H1 (cell line): ENCODE measurements around the gene L3MBTL3. TPM values are rescaled to one million over a fixed set of nuclear protein-coding genes. Genes with fewer than 3 reads are reported as not detected.

Experiments used
- GTF2F1 ChIP-seq: IDR thresholded peaks from 2 replicates; pipeline ENCODE4 v1.6.1; 2012; ENCODE audit warnings: low read depth, low read length, improper control_type of control experiment, borderline replicate concordance
- KDM1A ChIP-seq: fragments of 200-600, 300-600 bp; sonication (generic); IDR thresholded peaks from 2 replicates; pipeline ENCODE4 v1.7.1; 2016; ENCODE audit warnings: mild to moderate bottlenecking, low read length, borderline replicate concordance
- RAD21 ChIP-seq, 2 experiments: IDR thresholded peaks in 1 of 2; conservative IDR thresholded peaks in 1 of 2; 2 replicates each; pipeline ENCODE4 v1.6.1; 2011; ENCODE audit warnings: low read depth in 2 of 2, low read length in 2 of 2, improper control_type of control experiment in 1 of 2, inconsistent platforms in 1 of 2, mild to moderate bottlenecking in 1 of 2, moderate library complexity in 1 of 2
- RBBP5 ChIP-seq: IDR thresholded peaks from 2 replicates; pipeline ENCODE4 v1.7.1; 2012; ENCODE audit warnings: low read depth, mild to moderate bottlenecking, inconsistent platforms, low read length, moderate library complexity, borderline replicate concordance
- TAF1 ChIP-seq: IDR thresholded peaks from 2 replicates; pipeline ENCODE4 v1.6.1; 2011; ENCODE audit warnings: mild to moderate bottlenecking, low read depth, low read length
- polyA plus RNA-seq, 7 experiments: library from polyadenylated mRNA; depleted of rRNA in 3 of 7; stranded (reverse) in 5 of 7; unstranded in 2 of 7; fragments of >200 nt in 5 of 7; fragments of 200-250 nt in 2 of 7; gene quantifications; 1 replicate in 5 of 7; 2 replicates in 1 of 7; 4 replicates in 1 of 7; pipeline versions ENCODE4 v1.2.1 to v1.2.3, GENCODE V29; 2011 to 2013; ENCODE audit warnings: missing spikeins in 2 of 7, mixed read lengths in 2 of 7
- total RNA-seq: library from RNA; stranded (reverse); fragmentation: NEBNext Ultra II Directional; extraction: Animal tissue kit (Norgen Biotek cat#: 25700); gene quantifications from 2 replicates; pipeline ENCODE4 v1.2.1, GENCODE V29; 2021
- TF ChIP-seq, protein P1 (sequence below): fragments of 300-600 bp; sonication (generic); IDR thresholded peaks from 2 replicates; pipeline ENCODE4 v1.7.1; 2012; ENCODE audit warnings: low read length, moderate library complexity, mild to moderate bottlenecking, inconsistent platforms; ENCODE audit not compliant: insufficient replicate concordance

The L3MBTL3 gene
- total and polyA plus RNA-seq, 2 of the 8 experiments (the other 6 are each of a cell fraction or from before 2014, with no cell fraction given): 3.9 to 17.2 TPM

DNA sequence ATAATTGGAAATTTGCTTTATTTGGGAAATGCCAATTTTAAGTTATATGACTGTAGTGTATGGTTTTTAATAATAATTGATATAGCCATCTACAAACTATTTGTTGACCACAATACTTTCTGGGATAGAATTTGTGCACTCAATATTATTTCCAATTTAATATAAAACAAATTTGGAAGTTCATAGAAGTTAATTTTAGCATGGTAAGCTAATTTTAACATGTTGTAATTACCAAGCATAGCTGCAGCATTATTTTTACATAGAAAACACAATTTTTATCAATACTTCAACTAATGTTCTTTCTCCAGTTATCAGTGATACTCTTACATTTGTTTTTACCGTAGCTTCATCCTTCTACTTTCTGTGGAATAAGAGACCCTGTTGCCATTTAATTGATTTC, 100.8 kb downstream of the L3MBTL3 start (continued):
- TF ChIP-seq, protein P1, sequence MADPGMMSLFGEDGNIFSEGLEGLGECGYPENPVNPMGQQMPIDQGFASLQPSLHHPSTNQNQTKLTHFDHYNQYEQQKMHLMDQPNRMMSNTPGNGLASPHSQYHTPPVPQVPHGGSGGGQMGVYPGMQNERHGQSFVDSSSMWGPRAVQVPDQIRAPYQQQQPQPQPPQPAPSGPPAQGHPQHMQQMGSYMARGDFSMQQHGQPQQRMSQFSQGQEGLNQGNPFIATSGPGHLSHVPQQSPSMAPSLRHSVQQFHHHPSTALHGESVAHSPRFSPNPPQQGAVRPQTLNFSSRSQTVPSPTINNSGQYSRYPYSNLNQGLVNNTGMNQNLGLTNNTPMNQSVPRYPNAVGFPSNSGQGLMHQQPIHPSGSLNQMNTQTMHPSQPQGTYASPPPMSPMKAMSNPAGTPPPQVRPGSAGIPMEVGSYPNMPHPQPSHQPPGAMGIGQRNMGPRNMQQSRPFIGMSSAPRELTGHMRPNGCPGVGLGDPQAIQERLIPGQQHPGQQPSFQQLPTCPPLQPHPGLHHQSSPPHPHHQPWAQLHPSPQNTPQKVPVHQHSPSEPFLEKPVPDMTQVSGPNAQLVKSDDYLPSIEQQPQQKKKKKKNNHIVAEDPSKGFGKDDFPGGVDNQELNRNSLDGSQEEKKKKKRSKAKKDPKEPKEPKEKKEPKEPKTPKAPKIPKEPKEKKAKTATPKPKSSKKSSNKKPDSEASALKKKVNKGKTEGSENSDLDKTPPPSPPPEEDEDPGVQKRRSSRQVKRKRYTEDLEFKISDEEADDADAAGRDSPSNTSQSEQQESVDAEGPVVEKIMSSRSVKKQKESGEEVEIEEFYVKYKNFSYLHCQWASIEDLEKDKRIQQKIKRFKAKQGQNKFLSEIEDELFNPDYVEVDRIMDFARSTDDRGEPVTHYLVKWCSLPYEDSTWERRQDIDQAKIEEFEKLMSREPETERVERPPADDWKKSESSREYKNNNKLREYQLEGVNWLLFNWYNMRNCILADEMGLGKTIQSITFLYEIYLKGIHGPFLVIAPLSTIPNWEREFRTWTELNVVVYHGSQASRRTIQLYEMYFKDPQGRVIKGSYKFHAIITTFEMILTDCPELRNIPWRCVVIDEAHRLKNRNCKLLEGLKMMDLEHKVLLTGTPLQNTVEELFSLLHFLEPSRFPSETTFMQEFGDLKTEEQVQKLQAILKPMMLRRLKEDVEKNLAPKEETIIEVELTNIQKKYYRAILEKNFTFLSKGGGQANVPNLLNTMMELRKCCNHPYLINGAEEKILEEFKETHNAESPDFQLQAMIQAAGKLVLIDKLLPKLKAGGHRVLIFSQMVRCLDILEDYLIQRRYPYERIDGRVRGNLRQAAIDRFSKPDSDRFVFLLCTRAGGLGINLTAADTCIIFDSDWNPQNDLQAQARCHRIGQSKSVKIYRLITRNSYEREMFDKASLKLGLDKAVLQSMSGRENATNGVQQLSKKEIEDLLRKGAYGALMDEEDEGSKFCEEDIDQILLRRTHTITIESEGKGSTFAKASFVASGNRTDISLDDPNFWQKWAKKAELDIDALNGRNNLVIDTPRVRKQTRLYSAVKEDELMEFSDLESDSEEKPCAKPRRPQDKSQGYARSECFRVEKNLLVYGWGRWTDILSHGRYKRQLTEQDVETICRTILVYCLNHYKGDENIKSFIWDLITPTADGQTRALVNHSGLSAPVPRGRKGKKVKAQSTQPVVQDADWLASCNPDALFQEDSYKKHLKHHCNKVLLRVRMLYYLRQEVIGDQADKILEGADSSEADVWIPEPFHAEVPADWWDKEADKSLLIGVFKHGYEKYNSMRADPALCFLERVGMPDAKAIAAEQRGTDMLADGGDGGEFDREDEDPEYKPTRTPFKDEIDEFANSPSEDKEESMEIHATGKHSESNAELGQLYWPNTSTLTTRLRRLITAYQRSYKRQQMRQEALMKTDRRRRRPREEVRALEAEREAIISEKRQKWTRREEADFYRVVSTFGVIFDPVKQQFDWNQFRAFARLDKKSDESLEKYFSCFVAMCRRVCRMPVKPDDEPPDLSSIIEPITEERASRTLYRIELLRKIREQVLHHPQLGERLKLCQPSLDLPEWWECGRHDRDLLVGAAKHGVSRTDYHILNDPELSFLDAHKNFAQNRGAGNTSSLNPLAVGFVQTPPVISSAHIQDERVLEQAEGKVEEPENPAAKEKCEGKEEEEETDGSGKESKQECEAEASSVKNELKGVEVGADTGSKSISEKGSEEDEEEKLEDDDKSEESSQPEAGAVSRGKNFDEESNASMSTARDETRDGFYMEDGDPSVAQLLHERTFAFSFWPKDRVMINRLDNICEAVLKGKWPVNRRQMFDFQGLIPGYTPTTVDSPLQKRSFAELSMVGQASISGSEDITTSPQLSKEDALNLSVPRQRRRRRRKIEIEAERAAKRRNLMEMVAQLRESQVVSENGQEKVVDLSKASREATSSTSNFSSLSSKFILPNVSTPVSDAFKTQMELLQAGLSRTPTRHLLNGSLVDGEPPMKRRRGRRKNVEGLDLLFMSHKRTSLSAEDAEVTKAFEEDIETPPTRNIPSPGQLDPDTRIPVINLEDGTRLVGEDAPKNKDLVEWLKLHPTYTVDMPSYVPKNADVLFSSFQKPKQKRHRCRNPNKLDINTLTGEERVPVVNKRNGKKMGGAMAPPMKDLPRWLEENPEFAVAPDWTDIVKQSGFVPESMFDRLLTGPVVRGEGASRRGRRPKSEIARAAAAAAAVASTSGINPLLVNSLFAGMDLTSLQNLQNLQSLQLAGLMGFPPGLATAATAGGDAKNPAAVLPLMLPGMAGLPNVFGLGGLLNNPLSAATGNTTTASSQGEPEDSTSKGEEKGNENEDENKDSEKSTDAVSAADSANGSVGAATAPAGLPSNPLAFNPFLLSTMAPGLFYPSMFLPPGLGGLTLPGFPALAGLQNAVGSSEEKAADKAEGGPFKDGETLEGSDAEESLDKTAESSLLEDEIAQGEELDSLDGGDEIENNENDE: no peak
- TF ChIP-seq RBBP5 (no peak), RAD21 (IDR thresholded peaks at IDR 0.05 in 1 of 2, conservative IDR thresholded peaks at IDR 0.05 in 1 of 2; ENCODE audit: low read depth in 2 of 2, low read length in 2 of 2) (no peak), TAF1 (no peak), GTF2F1 (no peak), KDM1A (no peak)
